ENCODE data around the gene TRIP12. TPM values are rescaled to one million over a fixed set of nuclear protein-coding genes. Genes with fewer than 3 reads are reported as not detected.

The TRIP12 gene
- total and polyA plus RNA-seq, 2 donors (not counting 3 experiments of a cell fraction or from before 2014, with no cell fraction given), result 53.8 to 278 TPM

DNA sequence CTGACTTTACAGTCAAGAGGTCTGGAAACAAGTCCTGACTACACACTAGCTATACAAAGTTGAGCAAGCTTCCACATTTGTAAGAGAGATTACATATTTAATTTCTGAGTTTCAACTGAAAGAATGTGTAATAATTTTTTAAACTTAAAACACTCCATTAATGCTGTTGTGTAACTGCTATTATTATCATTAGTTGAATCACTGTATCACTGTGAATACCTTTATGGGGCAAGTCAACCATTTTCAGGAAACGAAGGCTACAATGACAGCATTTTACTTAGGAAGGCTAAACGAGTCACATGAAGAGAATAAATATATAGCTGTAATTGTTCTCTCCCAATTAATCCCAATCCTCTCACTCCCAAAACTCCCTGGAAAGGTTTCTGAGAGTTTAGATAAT, 46.3 kb downstream of the TRIP12 start:
- BruUV-seq (replicated peaks), result no TSS peak
- no peak overlapping the region for H2AFZ ChIP-seq (ENCODE audit: low read depth, low read length)
- no peaks in the 10 kb centered on the region for H3K9me3 ChIP-seq (replicated peaks; ENCODE audit: control insufficient read depth, insufficient read depth, low read length)
- ChIA-PET CTCF (no interaction called here), POLR2A (no interaction called here)
- no peak overlapping the region for H3K9ac ChIP-seq (replicated peaks; ENCODE audit: extremely low read depth, insufficient read depth, low read length)
- FAIRE-seq, result no peak
- H4K20me1 ChIP-seq (replicated peaks; ENCODE audit: control insufficient read depth, extremely low read depth, insufficient read depth, low read length), result no peaks in the 10 kb centered on the region
- no peak overlapping the region for H3K4me2 ChIP-seq (ENCODE audit: insufficient read depth, low read length)
- intact Hi-C loops (cut with micrococcal nuclease) (no loop called here), dilution Hi-C loops (cut with MboI; ENCODE audit: extremely low pct_ligation_motif_present, low sequenced_read_pairs) (no loop called here)
- H3K79me2 ChIP-seq (ENCODE audit: control insufficient read depth, insufficient read depth, low read length), result peaks cover 79% of the 10 kb centered on the region
- no peak overlapping the region for H3K27ac ChIP-seq (ENCODE audit: insufficient read depth, low read depth, low read length)
- TF ChIP-seq, protein P1, sequence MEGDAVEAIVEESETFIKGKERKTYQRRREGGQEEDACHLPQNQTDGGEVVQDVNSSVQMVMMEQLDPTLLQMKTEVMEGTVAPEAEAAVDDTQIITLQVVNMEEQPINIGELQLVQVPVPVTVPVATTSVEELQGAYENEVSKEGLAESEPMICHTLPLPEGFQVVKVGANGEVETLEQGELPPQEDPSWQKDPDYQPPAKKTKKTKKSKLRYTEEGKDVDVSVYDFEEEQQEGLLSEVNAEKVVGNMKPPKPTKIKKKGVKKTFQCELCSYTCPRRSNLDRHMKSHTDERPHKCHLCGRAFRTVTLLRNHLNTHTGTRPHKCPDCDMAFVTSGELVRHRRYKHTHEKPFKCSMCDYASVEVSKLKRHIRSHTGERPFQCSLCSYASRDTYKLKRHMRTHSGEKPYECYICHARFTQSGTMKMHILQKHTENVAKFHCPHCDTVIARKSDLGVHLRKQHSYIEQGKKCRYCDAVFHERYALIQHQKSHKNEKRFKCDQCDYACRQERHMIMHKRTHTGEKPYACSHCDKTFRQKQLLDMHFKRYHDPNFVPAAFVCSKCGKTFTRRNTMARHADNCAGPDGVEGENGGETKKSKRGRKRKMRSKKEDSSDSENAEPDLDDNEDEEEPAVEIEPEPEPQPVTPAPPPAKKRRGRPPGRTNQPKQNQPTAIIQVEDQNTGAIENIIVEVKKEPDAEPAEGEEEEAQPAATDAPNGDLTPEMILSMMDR (IDR thresholded peaks at IDR 0.05; ENCODE audit: extremely low read depth in 1 of 2, insufficient read depth in 1 of 2, low read depth in 1 of 2, low read length in 2 of 2), result no peak
- TF ChIP-seq, protein P2, sequence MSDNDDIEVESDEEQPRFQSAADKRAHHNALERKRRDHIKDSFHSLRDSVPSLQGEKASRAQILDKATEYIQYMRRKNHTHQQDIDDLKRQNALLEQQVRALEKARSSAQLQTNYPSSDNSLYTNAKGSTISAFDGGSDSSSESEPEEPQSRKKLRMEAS (IDR thresholded peaks at IDR 0.05; ENCODE audit: insufficient read depth, insufficient read length), result no peak
- no peak for TF ChIP-seq POLR2A (IDR thresholded peaks at IDR 0.05; ENCODE audit: low read depth, low read length)
- no peak for TF ChIP-seq MYC (IDR thresholded peaks at IDR 0.05; ENCODE audit: low read depth, low read length)
- TF ChIP-seq POLR2AphosphoS5 (IDR thresholded peaks at IDR 0.05; ENCODE audit: insufficient read depth, low read depth, low read length), result no peak
- no peak for TF ChIP-seq FOS (IDR thresholded peaks at IDR 0.05; ENCODE audit: borderline replicate concordance, insufficient read depth, low read length)
- no peak for TF ChIP-seq GATA2 (IDR thresholded peaks at IDR 0.05; ENCODE audit: insufficient read depth, insufficient read length, low read depth, low read length)
- H3K4me1 ChIP-seq (ENCODE audit: control insufficient read depth, extremely low read depth, insufficient read depth, low read length), result peaks cover 11% of the 10 kb centered on the region
- H3K4me3 ChIP-seq (replicated peaks in 1 of 3; ENCODE audit: insufficient read depth in 1 of 3, low read depth in 1 of 3, low read length in 3 of 3), result no peak overlapping the region
- no peaks in the 10 kb centered on the region for H3K27me3 ChIP-seq (ENCODE audit: control insufficient read depth in 2 of 2, insufficient read depth in 2 of 2, low read length in 2 of 2)
- no peak for DNase-seq (ENCODE audit: low read depth, low spot score)
- no peaks in the 10 kb centered on the region for H3K9me1 ChIP-seq (replicated peaks; ENCODE audit: control insufficient read depth, extremely low read depth, insufficient read depth, low read length)
- peaks cover 7 to 17% of the 10 kb centered on the region in 2 experiments for H3K36me3 ChIP-seq (ENCODE audit: control insufficient read depth in 2 of 2, extremely low read depth in 1 of 2, insufficient read depth in 2 of 2, low read length in 2 of 2)
